ENCODE measurements around the gene PLEKHG4B.
"Not testable (repeated sequence)": the region's sequence is repeated elsewhere in the genome, so short reads cannot be mapped to it uniquely, and the experiment has no call there.

The PLEKHG4B gene

GRCh38 chr5:190366-191035 lies 98.5 kb downstream of the PLEKHG4B start:
- DNase-seq = no peak

DNA sequence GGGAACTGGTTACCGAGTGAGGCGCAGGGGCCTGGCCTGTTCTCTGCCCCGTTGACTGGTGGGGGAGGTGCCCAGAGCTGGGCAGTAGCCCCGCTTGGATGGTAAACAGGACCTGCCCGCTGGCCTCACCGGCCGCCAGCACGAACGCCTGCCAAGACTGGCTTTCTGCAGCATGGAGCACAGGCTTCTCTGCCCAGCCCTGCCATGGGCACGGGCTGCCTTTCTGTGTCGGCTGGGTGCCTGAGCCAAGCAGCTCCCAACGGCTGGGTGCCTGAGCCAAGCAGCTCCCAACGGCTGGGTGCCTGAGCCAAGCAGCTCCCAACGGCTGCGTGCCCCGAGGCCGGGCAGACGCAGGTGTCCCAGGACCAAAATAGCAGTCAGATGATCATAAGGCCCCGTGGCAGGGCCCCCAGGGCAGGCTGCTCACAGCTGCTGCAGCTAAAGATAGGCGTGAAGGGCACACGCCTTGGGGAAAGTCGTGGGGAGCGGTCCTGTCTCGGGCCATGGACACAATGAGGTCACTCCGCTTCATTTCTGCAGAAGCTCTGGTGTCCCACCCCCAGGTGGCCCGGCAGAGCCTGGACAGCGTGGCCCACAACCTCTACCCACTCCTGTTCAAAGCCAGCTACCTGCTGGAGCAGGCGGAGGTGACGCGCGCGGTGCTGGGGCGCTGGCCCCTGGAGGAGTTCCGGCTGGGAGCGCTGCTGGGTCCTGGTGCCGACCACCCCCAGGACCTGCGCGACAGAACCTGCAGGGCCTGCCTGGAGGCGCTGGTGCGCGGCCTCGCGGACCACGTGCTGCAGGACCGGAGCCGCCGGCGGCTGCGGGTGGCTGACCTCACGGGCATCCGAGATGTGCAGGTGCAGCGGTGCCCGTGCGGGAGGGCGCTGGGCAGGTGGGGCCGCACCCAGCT lies 99.3 kb downstream of the PLEKHG4B start, which contains the start of gene LRRC14B:
Gene LRRC14B (plus strand): TSS at position 460 of the 913 bp plus-strand sequence. CDS start 44 bp downstream, at position 504.
- DNase-seq = no peak

DNA sequence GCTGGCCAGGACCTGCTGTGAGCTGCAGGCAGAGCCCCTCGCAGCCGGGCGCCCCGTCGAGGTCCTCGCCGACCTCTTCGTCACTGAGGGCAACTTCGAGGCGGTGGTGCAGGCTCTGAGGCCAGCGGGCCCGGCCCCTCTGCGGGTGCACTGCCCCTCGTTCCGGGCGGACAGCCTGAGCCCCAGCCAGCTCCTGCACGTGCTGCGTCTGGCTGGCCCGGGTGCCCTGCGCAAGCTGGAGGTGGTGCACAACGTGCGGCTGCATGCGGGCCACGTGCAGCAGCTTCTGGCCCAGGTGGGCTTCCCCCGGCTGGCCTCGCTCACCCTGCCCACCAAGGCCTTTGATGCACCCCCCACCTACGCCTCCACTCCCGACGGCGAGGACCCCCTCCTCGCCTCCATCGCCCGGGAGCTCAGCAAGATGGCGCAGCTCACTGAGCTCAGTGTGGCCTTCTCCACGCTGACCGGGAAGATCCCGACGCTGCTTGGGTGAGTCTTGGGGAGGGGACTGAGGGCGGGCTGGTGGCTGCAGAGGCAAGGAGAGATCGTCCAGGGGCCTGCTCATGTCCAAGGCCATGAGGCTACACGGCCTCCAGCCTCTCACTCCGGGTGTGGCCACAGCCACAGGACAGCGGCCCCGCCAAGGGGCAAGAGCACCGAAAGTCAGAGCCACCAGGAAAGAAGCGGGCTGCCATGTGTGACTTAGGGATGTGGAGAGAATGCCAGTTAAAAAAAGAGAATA lies 100.2 kb downstream of the PLEKHG4B start:
- no peak for DNase-seq

- DNase-seq = no peak
These were observed 100.7 kb downstream of the PLEKHG4B start for GRCh38 chr5:192691-192969.

GRCh38 chr5:192970-193831 lies 101.2 kb downstream of the PLEKHG4B start:
- DNase-seq = no peak

DNA sequence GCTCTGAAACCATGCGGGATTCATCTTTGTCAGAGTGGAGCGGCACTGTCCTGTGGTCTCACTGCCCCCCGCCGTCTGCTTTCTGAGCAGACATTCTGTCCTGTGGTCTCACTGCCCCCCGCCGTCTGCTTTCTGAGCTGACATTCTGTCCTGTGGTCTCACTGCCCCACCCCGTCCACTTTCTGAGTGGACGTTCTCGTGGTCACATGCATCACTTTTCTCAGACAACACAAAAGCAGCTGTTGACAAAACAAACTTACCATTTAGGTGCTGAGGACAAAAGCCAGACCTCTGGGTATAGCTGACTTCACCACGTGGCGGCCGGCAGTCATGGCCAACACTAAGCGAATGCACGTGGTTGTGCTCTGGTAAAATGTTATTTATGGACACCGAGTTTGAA lies 102.1 kb downstream of the PLEKHG4B start:
- DNase-seq = no peak

GRCh38 chr5:194603-195209 lies 102.7 kb downstream of the PLEKHG4B start:
- DNase-seq = no peak

DNA sequence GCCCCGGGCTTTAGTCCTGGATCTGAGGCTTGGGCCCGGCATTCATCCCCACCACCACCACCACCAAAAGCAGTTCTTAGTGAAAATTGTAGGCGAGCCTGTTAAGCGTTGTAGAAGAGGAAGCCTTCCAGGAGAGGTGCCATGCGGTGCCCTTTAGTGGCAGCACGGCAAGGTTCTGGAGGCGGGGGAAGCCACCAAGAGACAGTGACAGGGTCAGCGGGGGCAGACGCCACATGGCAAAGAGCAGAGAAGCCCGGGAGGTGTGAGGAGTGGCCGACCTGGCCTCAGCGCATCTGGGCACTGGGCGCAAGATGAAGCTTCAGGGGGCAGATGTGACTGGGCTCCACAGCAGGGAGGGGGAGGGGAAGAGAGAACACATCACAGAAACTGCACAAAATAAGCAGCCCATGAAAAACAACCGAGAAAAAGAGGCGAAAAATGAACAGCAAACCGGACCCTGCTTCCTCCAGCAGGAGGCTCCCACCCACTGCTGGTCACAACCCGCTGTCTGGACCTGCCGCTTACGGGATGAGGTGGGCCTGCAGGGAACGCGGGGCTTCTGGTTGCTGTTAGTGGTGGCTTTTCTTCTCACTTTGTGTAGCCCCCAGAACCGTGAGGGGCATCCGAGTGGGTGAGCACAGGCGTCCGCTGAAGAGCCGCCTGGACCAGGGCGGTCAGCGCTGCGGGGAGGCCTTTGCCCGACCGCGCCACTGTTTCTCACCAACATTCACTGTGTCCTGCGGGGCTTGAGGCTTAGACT lies 103.6 kb downstream of the PLEKHG4B start:
- DNase-seq = no peak

- DNase-seq = no peak
These were observed 104.4 kb downstream of the PLEKHG4B start for GRCh38 chr5:196350-196749.

GRCh38 chr5:197031-197430 lies 105.1 kb downstream of the PLEKHG4B start:
- DNase-seq = not testable (repeated sequence)

GRCh38 chr5:197892-198489 lies 106.0 kb downstream of the PLEKHG4B start:
- DNase-seq = no peak

- DNase-seq = no peak
These were observed 106.7 kb downstream of the PLEKHG4B start for GRCh38 chr5:198516-199196.

- no peak for DNase-seq
These were observed 107.4 kb downstream of the PLEKHG4B start for GRCh38 chr5:199197-199949.

DNA sequence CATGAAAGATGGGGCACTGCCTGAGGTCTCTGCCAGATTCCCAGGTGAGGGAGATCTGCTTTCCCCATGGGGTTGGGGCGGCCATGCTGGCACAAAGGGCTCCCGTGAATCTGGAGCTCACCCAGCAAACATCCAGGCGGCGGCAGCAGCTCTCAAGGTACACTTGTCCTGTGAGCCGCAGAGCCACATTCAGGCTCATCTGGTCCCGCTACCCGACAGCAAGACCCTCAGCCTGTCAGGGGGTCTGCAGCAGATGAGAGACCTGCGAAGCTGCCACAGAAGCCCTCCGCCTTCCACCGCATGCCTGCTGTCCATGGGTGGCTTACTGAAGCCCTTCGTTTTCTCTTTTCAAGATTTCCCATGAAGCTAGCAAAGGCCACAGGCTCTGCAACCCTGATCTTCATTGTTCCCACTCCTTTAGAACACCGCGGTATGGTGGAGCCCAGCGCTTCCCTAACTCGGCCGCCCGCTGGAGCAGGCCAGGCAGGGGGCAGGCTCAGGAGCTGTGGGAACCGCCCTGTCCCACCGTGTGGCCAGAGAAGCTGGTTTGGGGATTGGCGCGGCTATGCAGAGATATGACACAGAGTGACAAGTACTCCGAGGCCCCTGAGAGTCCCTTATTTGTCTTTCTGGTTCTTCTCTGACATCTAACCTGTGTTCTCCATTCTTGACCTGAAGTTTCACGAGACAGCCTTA lies 108.1 kb downstream of the PLEKHG4B start:
- DNase-seq = no peak

DNA sequence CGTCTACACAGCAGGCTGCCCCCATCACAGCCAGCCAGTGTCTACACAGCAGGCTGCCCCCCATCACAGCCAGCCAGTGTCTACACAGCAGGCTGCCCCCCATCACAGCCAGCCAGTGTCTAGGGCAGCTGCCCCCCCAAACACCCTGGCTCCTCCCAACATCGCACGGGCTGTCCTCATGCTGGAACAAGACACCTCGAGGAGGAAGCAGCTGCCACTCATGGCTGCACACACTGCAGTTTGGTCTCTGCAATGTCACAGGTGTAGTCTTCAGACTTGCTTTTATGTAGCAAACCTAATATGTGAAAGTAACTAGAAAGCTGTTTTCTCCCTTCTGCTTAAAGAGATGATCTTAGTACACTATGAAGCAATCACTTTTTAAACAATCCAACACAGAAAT lies 109.0 kb downstream of the PLEKHG4B start:
- DNase-seq = no peak

DNA sequence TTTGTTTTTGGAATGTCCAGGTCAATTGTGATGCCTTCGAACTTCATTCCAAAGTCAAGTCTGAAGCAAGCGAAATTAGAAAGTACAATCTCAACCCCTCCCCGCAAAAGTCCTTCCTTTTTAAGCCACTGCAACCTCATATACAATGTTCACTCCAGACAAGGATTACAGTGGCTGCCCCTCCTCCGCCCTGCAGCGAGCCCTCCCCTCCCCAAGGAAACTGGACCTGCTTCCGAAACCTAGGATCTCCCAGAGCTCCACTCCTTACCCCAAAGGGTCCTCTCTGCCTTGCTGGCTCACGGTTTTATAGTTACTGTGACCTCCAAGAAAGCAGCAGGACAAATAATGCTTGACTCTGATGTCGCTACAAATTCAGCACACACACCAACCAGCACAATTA lies 109.7 kb downstream of the PLEKHG4B start:
- DNase-seq = no peak

- no peak for DNase-seq
These were observed 111.4 kb downstream of the PLEKHG4B start for GRCh38 chr5:203246-203930.

DNA sequence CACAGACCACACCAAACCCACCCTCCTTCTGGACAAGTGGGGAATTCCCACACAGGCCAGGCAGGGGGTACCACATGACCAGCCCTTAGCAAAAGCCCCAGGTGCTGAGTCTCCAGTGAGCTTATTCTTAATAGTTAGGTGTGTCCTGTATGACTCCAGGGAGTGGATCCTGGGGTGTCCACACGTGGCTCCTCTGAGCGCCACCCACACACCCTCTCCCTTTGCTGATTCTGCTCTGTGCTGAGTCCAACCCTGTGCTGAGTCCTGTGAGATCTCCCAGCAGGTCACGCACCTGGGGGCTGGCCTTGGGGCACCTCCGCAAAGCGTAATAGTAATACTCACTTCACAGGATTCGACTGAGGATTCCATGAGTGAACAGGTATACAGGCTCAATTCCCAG lies 112.0 kb downstream of the PLEKHG4B start:
- no peak for DNase-seq

All from activated CD4-positive, alpha-beta T cell treated with anti-CD3 and anti-CD28 coated beads, Interleukin-2, Interleukin-6, amounts not matched to agents 100 ng/mL and 50 ng/mL, durations not matched to agents 16 hours and 8 hours (primary cell).